Measurements from ENCODE around the gene SRSF11.

DNA sequence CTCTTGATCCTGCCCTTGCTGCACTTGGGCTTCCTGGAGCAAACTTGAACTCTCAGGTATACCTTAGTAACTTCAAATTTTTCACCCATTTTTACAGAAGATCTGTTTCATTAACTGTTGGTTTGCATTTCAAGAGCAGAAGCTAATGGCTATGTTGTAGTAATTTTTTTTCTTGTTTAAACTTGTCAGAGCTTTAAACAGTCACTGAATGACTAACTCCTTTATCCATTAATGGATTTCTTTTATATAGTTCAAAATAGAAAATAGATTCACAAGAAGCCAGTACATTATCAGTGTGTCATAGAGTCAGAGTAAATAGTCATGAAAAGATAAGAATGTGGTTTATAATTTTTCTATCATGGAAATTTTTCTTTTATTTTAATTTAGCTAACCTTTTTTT lies 13.6 kb downstream of the SRSF11 start:
- TF ChIP-seq, protein P1, sequence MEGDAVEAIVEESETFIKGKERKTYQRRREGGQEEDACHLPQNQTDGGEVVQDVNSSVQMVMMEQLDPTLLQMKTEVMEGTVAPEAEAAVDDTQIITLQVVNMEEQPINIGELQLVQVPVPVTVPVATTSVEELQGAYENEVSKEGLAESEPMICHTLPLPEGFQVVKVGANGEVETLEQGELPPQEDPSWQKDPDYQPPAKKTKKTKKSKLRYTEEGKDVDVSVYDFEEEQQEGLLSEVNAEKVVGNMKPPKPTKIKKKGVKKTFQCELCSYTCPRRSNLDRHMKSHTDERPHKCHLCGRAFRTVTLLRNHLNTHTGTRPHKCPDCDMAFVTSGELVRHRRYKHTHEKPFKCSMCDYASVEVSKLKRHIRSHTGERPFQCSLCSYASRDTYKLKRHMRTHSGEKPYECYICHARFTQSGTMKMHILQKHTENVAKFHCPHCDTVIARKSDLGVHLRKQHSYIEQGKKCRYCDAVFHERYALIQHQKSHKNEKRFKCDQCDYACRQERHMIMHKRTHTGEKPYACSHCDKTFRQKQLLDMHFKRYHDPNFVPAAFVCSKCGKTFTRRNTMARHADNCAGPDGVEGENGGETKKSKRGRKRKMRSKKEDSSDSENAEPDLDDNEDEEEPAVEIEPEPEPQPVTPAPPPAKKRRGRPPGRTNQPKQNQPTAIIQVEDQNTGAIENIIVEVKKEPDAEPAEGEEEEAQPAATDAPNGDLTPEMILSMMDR (IDR thresholded peaks at IDR 0.05) = no peak
- no peak for TF ChIP-seq POLR2A (IDR thresholded peaks at IDR 0.05)
- TF ChIP-seq EP300 (IDR thresholded peaks at IDR 0.05) = no peak

Data from sigmoid colon (tissue), 4 donors.